H1 (cell line): ENCODE results near the gene SLC16A2. TPM values are rescaled to one million over a fixed set of nuclear protein-coding genes. Genes with fewer than 3 reads are reported as not detected.

Source experiments
- CTCF ChIA-PET: fragments of 300-600 bp; sonication (Branson Sonifier 250); formaldehyde crosslinking; loops from one replicate; lab custom pipeline; 2021; ENCODE audit not compliant: partially characterized antibody; lab: Charles Lee
- POLR2A ChIA-PET: fragments of 300-600 bp; sonication (Branson Sonifier 250); formaldehyde crosslinking; loops from one replicate; lab custom pipeline; 2021; ENCODE audit warnings: inconsistent platforms; ENCODE audit not compliant: partially characterized antibody; lab: Charles Lee
- DNase-seq, 2 experiments: peaks; one replicate each; pipeline versions ENCODE4 v3.0.0 to v3.0.0-alpha.2; 2010 to 2022; ENCODE audit warnings: low spot score in 2 of 2, low read depth in 1 of 2, mixed read lengths in 1 of 2
- FAIRE-seq: peaks from 2 replicates; lab custom pipeline; 2011; peaks lifted over from hg19 to GRCh38; lab: Jason Lieb, UNC
- H2AFZ ChIP-seq: 2 replicates; pipeline ENCODE4 v1.8.1; 2012; ENCODE audit warnings: low read length, inconsistent platforms
- H2AK5ac ChIP-seq: 2 replicates; pipeline ENCODE4 v1.6.1; 2013; ENCODE audit warnings: low read depth, low read length
- H2BK120ac ChIP-seq: replicated peaks from 2 replicates; pipeline ENCODE3; 2013; ENCODE audit warnings: low read depth, low read length, inconsistent platforms
- H2BK12ac ChIP-seq: 2 replicates; pipeline ENCODE4 v1.6.1; 2013; ENCODE audit warnings: low read depth, low read length
- H2BK15ac ChIP-seq: 2 replicates; pipeline ENCODE4 v1.6.1; 2013; ENCODE audit warnings: low read length
- H2BK20ac ChIP-seq: 2 replicates; pipeline ENCODE4 v1.6.1; 2013; ENCODE audit warnings: low read length
- H2BK5ac ChIP-seq: 2 replicates; pipeline ENCODE4 v1.6.1; 2013; ENCODE audit warnings: low read depth, low read length
- H3K14ac ChIP-seq: 2 replicates; pipeline ENCODE4 v1.6.1; 2013; ENCODE audit warnings: inconsistent platforms; ENCODE audit not compliant: insufficient read length
- H3K18ac ChIP-seq: 2 replicates; pipeline ENCODE4 v1.6.1; 2013; ENCODE audit warnings: low read length; ENCODE audit errors: extremely low read depth
- H3K23ac ChIP-seq: 2 replicates; pipeline ENCODE4 v1.6.1; 2013; ENCODE audit warnings: inconsistent platforms; ENCODE audit not compliant: insufficient read length
- H3K23me2 ChIP-seq: 2 replicates; pipeline ENCODE4 v1.6.1; 2013; ENCODE audit warnings: low read depth, low read length
- H3K27ac ChIP-seq: 2 replicates; pipeline ENCODE4 v1.6.1; 2011; ENCODE audit warnings: low read depth, low read length, inconsistent platforms
- H3K27me3 ChIP-seq, 4 experiments: replicated peaks in 1 of 4; 1 replicate in 1 of 4; 2 replicates in 3 of 4; pipeline versions ENCODE4 v1.6.1 to v1.8.1; 2011 to 2013; ENCODE audit warnings: low read length in 3 of 4, mild to moderate bottlenecking in 3 of 4, inconsistent platforms in 2 of 4, mixed read lengths in 2 of 4, moderate library complexity in 1 of 4; ENCODE audit not compliant: control insufficient read depth in 3 of 4, insufficient read depth in 3 of 4; ENCODE audit errors: extremely low read depth in 1 of 4
- H3K36me3 ChIP-seq, 4 experiments: 2 replicates each; pipeline versions ENCODE4 v1.6.1 to v1.8.1; 2011 to 2013; ENCODE audit warnings: mild to moderate bottlenecking in 4 of 4, low read length in 3 of 4, moderate library complexity in 2 of 4, control low read depth in 1 of 4, inconsistent platforms in 1 of 4; ENCODE audit not compliant: insufficient read depth in 4 of 4, control insufficient read depth in 2 of 4
- H3K4ac ChIP-seq: replicated peaks from 2 replicates; pipeline ENCODE3; 2013; ENCODE audit warnings: low read length, low read depth, mixed read lengths, inconsistent platforms; ENCODE audit not compliant: insufficient read length
- H3K4me1 ChIP-seq, 4 experiments: replicated peaks in 1 of 4; 1 replicate in 1 of 4; 2 replicates in 3 of 4; pipeline versions ENCODE4 v1.6.1 to v1.8.1; 2011 to 2013; ENCODE audit warnings: low read length in 3 of 4, inconsistent platforms in 2 of 4, mixed read lengths in 1 of 4; ENCODE audit not compliant: insufficient read depth in 4 of 4, control insufficient read depth in 3 of 4
- H3K4me2 ChIP-seq, 2 experiments: 2 replicates each; pipeline versions ENCODE4 v1.6.1 to v1.8.1; 2011 to 2013; ENCODE audit warnings: low read depth in 2 of 2, low read length in 2 of 2, control low read depth in 1 of 2, inconsistent platforms in 1 of 2, mild to moderate bottlenecking in 1 of 2; ENCODE audit not compliant: insufficient read depth in 1 of 2
- H3K4me3 ChIP-seq, 4 experiments: fragments of 200-600, 300-600 bp in 1 of 4; sonication (generic), shearing (Covaris generic), sonication (Bioruptor Twin) in 1 of 4; 2 replicates each; pipeline versions ENCODE4 v1.5.1 to v1.8.1; 2011 to 2016; ENCODE audit warnings: low read length in 4 of 4, low read depth in 3 of 4, control low read depth in 2 of 4, inconsistent platforms in 2 of 4, mild to moderate bottlenecking in 2 of 4, mixed read lengths in 1 of 4, moderate library complexity in 1 of 4; ENCODE audit not compliant: insufficient read depth in 2 of 4; ENCODE audit errors: extremely low read depth in 1 of 4
- H3K56ac ChIP-seq: replicated peaks from 2 replicates; pipeline ENCODE3; 2013; ENCODE audit warnings: low read depth, mild to moderate bottlenecking, mixed read lengths, low read length, inconsistent platforms; ENCODE audit not compliant: insufficient read length
- H3K79me1 ChIP-seq: 2 replicates; pipeline ENCODE4 v1.6.1; 2013; ENCODE audit warnings: low read depth, low read length, control low read depth
- H3K79me2 ChIP-seq, 2 experiments: 2 replicates each; pipeline versions ENCODE4 v1.6.1 to v1.8.1; 2012 to 2013; ENCODE audit warnings: low read length in 2 of 2, mild to moderate bottlenecking in 2 of 2, inconsistent platforms in 1 of 2; ENCODE audit not compliant: insufficient read depth in 2 of 2, control insufficient read depth in 1 of 2
- H3K9ac ChIP-seq, 4 experiments: replicated peaks in 1 of 4; 1 replicate in 1 of 4; 2 replicates in 3 of 4; pipeline versions ENCODE4 v1.6.1 to v1.8.1; 2011 to 2013; ENCODE audit warnings: low read depth in 3 of 4, low read length in 3 of 4, control low read depth in 2 of 4, mild to moderate bottlenecking in 2 of 4, moderate library complexity in 2 of 4, inconsistent platforms in 1 of 4; ENCODE audit errors: extremely low read depth in 1 of 4
- H3K9me3 ChIP-seq, 2 experiments: 2 replicates each; pipeline versions ENCODE4 v1.6.1 to v1.8.1; 2012 to 2013; ENCODE audit warnings: mild to moderate bottlenecking in 2 of 2, moderate library complexity in 2 of 2, control low read depth in 1 of 2, inconsistent platforms in 1 of 2, low read depth in 1 of 2, low read length in 1 of 2, mixed read lengths in 1 of 2; ENCODE audit not compliant: insufficient read depth in 2 of 2
- H4K20me1 ChIP-seq, 2 experiments: replicated peaks in 1 of 2; 2 replicates each; pipeline versions ENCODE3 to v1.8.1; 2011 to 2013; ENCODE audit warnings: inconsistent platforms in 2 of 2, low read length in 2 of 2, mild to moderate bottlenecking in 1 of 2; ENCODE audit not compliant: insufficient read depth in 2 of 2, control insufficient read depth in 1 of 2
- H4K5ac ChIP-seq: 2 replicates; pipeline ENCODE4 v1.6.1; 2013; ENCODE audit warnings: low read length, low read depth, mixed read lengths, inconsistent platforms; ENCODE audit not compliant: insufficient read length
- H4K8ac ChIP-seq: 2 replicates; pipeline ENCODE4 v1.8.0; 2013; ENCODE audit warnings: mild to moderate bottlenecking, moderate library complexity, low read length, inconsistent platforms; ENCODE audit not compliant: insufficient read depth; ENCODE audit errors: extremely low read depth
- H4K91ac ChIP-seq: replicated peaks from 2 replicates; pipeline ENCODE3; 2013; ENCODE audit warnings: low read length, mixed read lengths, inconsistent platforms; ENCODE audit not compliant: insufficient read length
- ASH2L ChIP-seq: fragments of 200-600, 300-600 bp; sonication (generic); IDR thresholded peaks from one replicate; pipeline ENCODE4 v1.7.1; 2017; ENCODE audit warnings: low read length
- POLR2AphosphoS5 ChIP-seq: IDR thresholded peaks from 2 replicates; pipeline ENCODE4 v1.6.1; 2011; ENCODE audit warnings: low read depth, low read length
- RAD21 ChIP-seq, 2 experiments: IDR thresholded peaks in 1 of 2; conservative IDR thresholded peaks in 1 of 2; 2 replicates each; pipeline ENCODE4 v1.6.1; 2011; ENCODE audit warnings: low read depth in 2 of 2, low read length in 2 of 2, improper control_type of control experiment in 1 of 2, inconsistent platforms in 1 of 2, mild to moderate bottlenecking in 1 of 2, moderate library complexity in 1 of 2
- SP1 ChIP-seq: IDR thresholded peaks from 2 replicates; pipeline ENCODE4 v1.6.1; 2011; ENCODE audit warnings: low read depth, low read length
- WGBS, 2 experiments: shearing (Covaris generic) in 1 of 2; methylation state at CpG; one replicate each; pipeline versions ENCODE4 v1.1.6 to v1.1.7; 2013 to 2015; ENCODE audit warnings: low lambda C conversion rate in 2 of 2, mixed read lengths in 2 of 2, inconsistent platforms in 1 of 2, low coverage in 1 of 2, missing lambda C conversion rate in 1 of 2; ENCODE audit not compliant: insufficient replicate concordance in 2 of 2, insufficient coverage in 1 of 2, insufficient read length in 1 of 2; ENCODE audit errors: extremely low coverage in 1 of 2, missing lambda C conversion rate in 1 of 2; 5-methylcytosine and 5-hydroxymethylcytosine counted together
- polyA plus RNA-seq, 7 experiments: library from polyadenylated mRNA; depleted of rRNA in 3 of 7; stranded (reverse) in 5 of 7; unstranded in 2 of 7; fragments of >200 nt in 5 of 7; fragments of 200-250 nt in 2 of 7; gene quantifications; 1 replicate in 5 of 7; 2 replicates in 1 of 7; 4 replicates in 1 of 7; pipeline versions ENCODE4 v1.2.1 to v1.2.3, GENCODE V29; 2011 to 2013; ENCODE audit warnings: missing spikeins in 2 of 7, mixed read lengths in 2 of 7
- total RNA-seq: library from RNA; stranded (reverse); fragmentation: NEBNext Ultra II Directional; extraction: Animal tissue kit (Norgen Biotek cat#: 25700); gene quantifications from 2 replicates; pipeline ENCODE4 v1.2.1, GENCODE V29; 2021

SLC16A2 gene
- total and polyA plus RNA-seq, 2 of the 8 experiments (the other 6 are each of a cell fraction or from before 2014, with no cell fraction given), result 24.4 to 32.2 TPM

GRCh38 chrX:74551934-74552333, 130.6 kb downstream of the SLC16A2 start:
- Histone ChIP-seq H3K56ac (no peak overlapping the region), H3K4me2 (no peak overlapping the region; a peak in 1 of 4 replicates), H3K9ac (no peak overlapping the region), H3K18ac (no peak overlapping the region), H2AK5ac (no peak overlapping the region), H3K79me2 (no peaks in the 10 kb centered on the region), H2BK15ac (no peak overlapping the region), H2BK12ac (no peak overlapping the region), H3K4me1 (no peaks in the 10 kb centered on the region), H2AFZ (no peak overlapping the region), H4K91ac (no peak overlapping the region), H3K4ac (no peak overlapping the region), H3K23ac (no peak overlapping the region), H4K8ac (no peak overlapping the region), H2BK120ac (no peak overlapping the region), H2BK5ac (no peak overlapping the region), H3K14ac (no peak overlapping the region), H2BK20ac (no peak overlapping the region), H3K23me2 (no peaks in the 10 kb centered on the region), H3K9me3 (0 out of 4 replicates have a peak, but pooled peaks cover 0 to 3% of the 10 kb centered on the region in 2 experiments), H3K36me3 (no peaks in the 10 kb centered on the region), H3K4me3 (no peak overlapping the region), H3K79me1 (no peaks in the 10 kb centered on the region), H3K27me3 (no peaks in the 10 kb centered on the region), H4K20me1 (no peaks in the 10 kb centered on the region), H4K5ac (peak overlapping the region; percentile 90), H3K27ac (no peak overlapping the region)
- TF ChIP-seq ASH2L (no peak), POLR2AphosphoS5 (no peak), SP1 (no peak), RAD21 (IDR thresholded peaks at IDR 0.05 in 1 of 2, conservative IDR thresholded peaks at IDR 0.05 in 1 of 2; ENCODE audit: low read depth in 2 of 2, low read length in 2 of 2) (no peak)
- no peak for FAIRE-seq
- no peak for DNase-seq
- 12% methylated on average over 2 of the region's 2 CpGs; no CpG with 5 or more reads in 1 of the 2 experiments for WGBS, 2 experiments
- POLR2A ChIA-PET, result no interaction called here
- CTCF ChIA-PET, result interaction anchor here (0.6 to 1.6 kb wide), 2 partner anchors 95 to 168 kb away, joined by 3 to 6 read pairs; no protein-coding TSS in a partner anchor
